H1 (cell line): ENCODE results near the gene EN1. TPM values are rescaled to one million over a fixed set of nuclear protein-coding genes. Genes with fewer than 3 reads are reported as not detected.

Experiments
- CTCF ChIA-PET: fragments of 300-600 bp; sonication (Branson Sonifier 250); formaldehyde crosslinking; loops from one replicate; lab custom pipeline; 2021; ENCODE audit not compliant: partially characterized antibody; lab: Charles Lee
- POLR2A ChIA-PET: fragments of 300-600 bp; sonication (Branson Sonifier 250); formaldehyde crosslinking; loops from one replicate; lab custom pipeline; 2021; ENCODE audit warnings: inconsistent platforms; ENCODE audit not compliant: partially characterized antibody; lab: Charles Lee
- DNase-seq, 2 experiments: peaks; one replicate each; pipeline versions ENCODE4 v3.0.0 to v3.0.0-alpha.2; 2010 to 2022; ENCODE audit warnings: low spot score in 2 of 2, low read depth in 1 of 2, mixed read lengths in 1 of 2
- FAIRE-seq: peaks from 2 replicates; lab custom pipeline; 2011; peaks lifted over from hg19 to GRCh38; lab: Jason Lieb, UNC
- H2AFZ ChIP-seq: 2 replicates; pipeline ENCODE4 v1.8.1; 2012; ENCODE audit warnings: low read length, inconsistent platforms
- H2AK5ac ChIP-seq: 2 replicates; pipeline ENCODE4 v1.6.1; 2013; ENCODE audit warnings: low read depth, low read length
- H2BK120ac ChIP-seq: replicated peaks from 2 replicates; pipeline ENCODE3; 2013; ENCODE audit warnings: low read depth, low read length, inconsistent platforms
- H2BK12ac ChIP-seq: 2 replicates; pipeline ENCODE4 v1.6.1; 2013; ENCODE audit warnings: low read depth, low read length
- H2BK15ac ChIP-seq: 2 replicates; pipeline ENCODE4 v1.6.1; 2013; ENCODE audit warnings: low read length
- H2BK20ac ChIP-seq: 2 replicates; pipeline ENCODE4 v1.6.1; 2013; ENCODE audit warnings: low read length
- H2BK5ac ChIP-seq: 2 replicates; pipeline ENCODE4 v1.6.1; 2013; ENCODE audit warnings: low read depth, low read length
- H3K14ac ChIP-seq: 2 replicates; pipeline ENCODE4 v1.6.1; 2013; ENCODE audit warnings: inconsistent platforms; ENCODE audit not compliant: insufficient read length
- H3K18ac ChIP-seq: 2 replicates; pipeline ENCODE4 v1.6.1; 2013; ENCODE audit warnings: low read length; ENCODE audit errors: extremely low read depth
- H3K23ac ChIP-seq: 2 replicates; pipeline ENCODE4 v1.6.1; 2013; ENCODE audit warnings: inconsistent platforms; ENCODE audit not compliant: insufficient read length
- H3K23me2 ChIP-seq: 2 replicates; pipeline ENCODE4 v1.6.1; 2013; ENCODE audit warnings: low read depth, low read length
- H3K27ac ChIP-seq: 2 replicates; pipeline ENCODE4 v1.6.1; 2011; ENCODE audit warnings: low read depth, low read length, inconsistent platforms
- H3K27me3 ChIP-seq, 4 experiments: replicated peaks in 1 of 4; 1 replicate in 1 of 4; 2 replicates in 3 of 4; pipeline versions ENCODE4 v1.6.1 to v1.8.1; 2011 to 2013; ENCODE audit warnings: low read length in 3 of 4, mild to moderate bottlenecking in 3 of 4, inconsistent platforms in 2 of 4, mixed read lengths in 2 of 4, moderate library complexity in 1 of 4; ENCODE audit not compliant: control insufficient read depth in 3 of 4, insufficient read depth in 3 of 4; ENCODE audit errors: extremely low read depth in 1 of 4
- H3K36me3 ChIP-seq, 4 experiments: 2 replicates each; pipeline versions ENCODE4 v1.6.1 to v1.8.1; 2011 to 2013; ENCODE audit warnings: mild to moderate bottlenecking in 4 of 4, low read length in 3 of 4, moderate library complexity in 2 of 4, control low read depth in 1 of 4, inconsistent platforms in 1 of 4; ENCODE audit not compliant: insufficient read depth in 4 of 4, control insufficient read depth in 2 of 4
- H3K4ac ChIP-seq: replicated peaks from 2 replicates; pipeline ENCODE3; 2013; ENCODE audit warnings: low read length, low read depth, mixed read lengths, inconsistent platforms; ENCODE audit not compliant: insufficient read length
- H3K4me1 ChIP-seq, 4 experiments: replicated peaks in 1 of 4; 1 replicate in 1 of 4; 2 replicates in 3 of 4; pipeline versions ENCODE4 v1.6.1 to v1.8.1; 2011 to 2013; ENCODE audit warnings: low read length in 3 of 4, inconsistent platforms in 2 of 4, mixed read lengths in 1 of 4; ENCODE audit not compliant: insufficient read depth in 4 of 4, control insufficient read depth in 3 of 4
- H3K4me2 ChIP-seq, 2 experiments: 2 replicates each; pipeline versions ENCODE4 v1.6.1 to v1.8.1; 2011 to 2013; ENCODE audit warnings: low read depth in 2 of 2, low read length in 2 of 2, control low read depth in 1 of 2, inconsistent platforms in 1 of 2, mild to moderate bottlenecking in 1 of 2; ENCODE audit not compliant: insufficient read depth in 1 of 2
- H3K4me3 ChIP-seq, 4 experiments: fragments of 200-600, 300-600 bp in 1 of 4; sonication (generic), shearing (Covaris generic), sonication (Bioruptor Twin) in 1 of 4; 2 replicates each; pipeline versions ENCODE4 v1.5.1 to v1.8.1; 2011 to 2016; ENCODE audit warnings: low read length in 4 of 4, low read depth in 3 of 4, control low read depth in 2 of 4, inconsistent platforms in 2 of 4, mild to moderate bottlenecking in 2 of 4, mixed read lengths in 1 of 4, moderate library complexity in 1 of 4; ENCODE audit not compliant: insufficient read depth in 2 of 4; ENCODE audit errors: extremely low read depth in 1 of 4
- H3K56ac ChIP-seq: replicated peaks from 2 replicates; pipeline ENCODE3; 2013; ENCODE audit warnings: low read depth, mild to moderate bottlenecking, mixed read lengths, low read length, inconsistent platforms; ENCODE audit not compliant: insufficient read length
- H3K79me1 ChIP-seq: 2 replicates; pipeline ENCODE4 v1.6.1; 2013; ENCODE audit warnings: low read depth, low read length, control low read depth
- H3K79me2 ChIP-seq, 2 experiments: 2 replicates each; pipeline versions ENCODE4 v1.6.1 to v1.8.1; 2012 to 2013; ENCODE audit warnings: low read length in 2 of 2, mild to moderate bottlenecking in 2 of 2, inconsistent platforms in 1 of 2; ENCODE audit not compliant: insufficient read depth in 2 of 2, control insufficient read depth in 1 of 2
- H3K9ac ChIP-seq, 4 experiments: replicated peaks in 1 of 4; 1 replicate in 1 of 4; 2 replicates in 3 of 4; pipeline versions ENCODE4 v1.6.1 to v1.8.1; 2011 to 2013; ENCODE audit warnings: low read depth in 3 of 4, low read length in 3 of 4, control low read depth in 2 of 4, mild to moderate bottlenecking in 2 of 4, moderate library complexity in 2 of 4, inconsistent platforms in 1 of 4; ENCODE audit errors: extremely low read depth in 1 of 4
- H3K9me3 ChIP-seq, 2 experiments: 2 replicates each; pipeline versions ENCODE4 v1.6.1 to v1.8.1; 2012 to 2013; ENCODE audit warnings: mild to moderate bottlenecking in 2 of 2, moderate library complexity in 2 of 2, control low read depth in 1 of 2, inconsistent platforms in 1 of 2, low read depth in 1 of 2, low read length in 1 of 2, mixed read lengths in 1 of 2; ENCODE audit not compliant: insufficient read depth in 2 of 2
- H4K20me1 ChIP-seq, 2 experiments: replicated peaks in 1 of 2; 2 replicates each; pipeline versions ENCODE3 to v1.8.1; 2011 to 2013; ENCODE audit warnings: inconsistent platforms in 2 of 2, low read length in 2 of 2, mild to moderate bottlenecking in 1 of 2; ENCODE audit not compliant: insufficient read depth in 2 of 2, control insufficient read depth in 1 of 2
- H4K5ac ChIP-seq: 2 replicates; pipeline ENCODE4 v1.6.1; 2013; ENCODE audit warnings: low read length, low read depth, mixed read lengths, inconsistent platforms; ENCODE audit not compliant: insufficient read length
- H4K8ac ChIP-seq: 2 replicates; pipeline ENCODE4 v1.8.0; 2013; ENCODE audit warnings: mild to moderate bottlenecking, moderate library complexity, low read length, inconsistent platforms; ENCODE audit not compliant: insufficient read depth; ENCODE audit errors: extremely low read depth
- H4K91ac ChIP-seq: replicated peaks from 2 replicates; pipeline ENCODE3; 2013; ENCODE audit warnings: low read length, mixed read lengths, inconsistent platforms; ENCODE audit not compliant: insufficient read length
- CBX8 ChIP-seq: fragments of 300-800, 300-1000 bp; sonication (generic); IDR thresholded peaks from 2 replicates; pipeline ENCODE4 v1.7.1; 2016; ENCODE audit warnings: low read depth, low read length, borderline replicate concordance
- POLR2A ChIP-seq, 2 experiments: IDR thresholded peaks; 1 replicate in 1 of 2; 2 replicates in 1 of 2; pipeline ENCODE4 v1.6.1; 2011; ENCODE audit warnings: low read depth in 2 of 2, low read length in 2 of 2, mild to moderate bottlenecking in 2 of 2; ENCODE audit errors: control extremely low read depth in 1 of 2
- SIX5 ChIP-seq: IDR thresholded peaks from 2 replicates; pipeline ENCODE4 v1.6.1; 2011; ENCODE audit warnings: mild to moderate bottlenecking, low read depth, low read length
- SUZ12 ChIP-seq: fragments of 200-600 bp; sonication (generic); IDR thresholded peaks from 2 replicates; pipeline ENCODE4 v1.6.1; 2012; ENCODE audit warnings: mild to moderate bottlenecking, inconsistent platforms, low read length, moderate library complexity, mixed read lengths
- WGBS, 2 experiments: shearing (Covaris generic) in 1 of 2; methylation state at CpG; one replicate each; pipeline versions ENCODE4 v1.1.6 to v1.1.7; 2013 to 2015; ENCODE audit warnings: low lambda C conversion rate in 2 of 2, mixed read lengths in 2 of 2, inconsistent platforms in 1 of 2, low coverage in 1 of 2, missing lambda C conversion rate in 1 of 2; ENCODE audit not compliant: insufficient replicate concordance in 2 of 2, insufficient coverage in 1 of 2, insufficient read length in 1 of 2; ENCODE audit errors: extremely low coverage in 1 of 2, missing lambda C conversion rate in 1 of 2; 5-methylcytosine and 5-hydroxymethylcytosine counted together
- polyA plus RNA-seq, 7 experiments: library from polyadenylated mRNA; depleted of rRNA in 3 of 7; stranded (reverse) in 5 of 7; unstranded in 2 of 7; fragments of >200 nt in 5 of 7; fragments of 200-250 nt in 2 of 7; gene quantifications; 1 replicate in 5 of 7; 2 replicates in 1 of 7; 4 replicates in 1 of 7; pipeline versions ENCODE4 v1.2.1 to v1.2.3, GENCODE V29; 2011 to 2013; ENCODE audit warnings: missing spikeins in 2 of 7, mixed read lengths in 2 of 7
- total RNA-seq: library from RNA; stranded (reverse); fragmentation: NEBNext Ultra II Directional; extraction: Animal tissue kit (Norgen Biotek cat#: 25700); gene quantifications from 2 replicates; pipeline ENCODE4 v1.2.1, GENCODE V29; 2021

Gene EN1
- total and polyA plus RNA-seq, 2 of the 8 experiments (the other 6 are each of a cell fraction or from before 2014, with no cell fraction given): not detected

- Histone ChIP-seq H3K27me3 (peaks cover 0 to 8% (median 2%) of the 10 kb centered on the region in 4 experiments; a peak in 4 of 7 replicates), H3K18ac (no peak overlapping the region), H3K79me1 (no peaks in the 10 kb centered on the region), H2BK5ac (no peak overlapping the region), H3K23me2 (0 out of 2 replicates have a peak, but pooled peaks cover 1% of the 10 kb centered on the region), H3K79me2 (no peaks in the 10 kb centered on the region), H2BK15ac (no peak overlapping the region), H3K4me1 (peaks cover 14 to 34% (median 16%) of the 10 kb centered on the region in 4 experiments), H2BK120ac (no peak overlapping the region), H4K5ac (no peak overlapping the region), H2AK5ac (no peak overlapping the region), H3K23ac (no peak overlapping the region), H3K27ac (no peak overlapping the region), H3K14ac (no peak overlapping the region), H3K9ac (no peak overlapping the region), H4K8ac (no peak overlapping the region), H3K9me3 (no peaks in the 10 kb centered on the region), H3K36me3 (no peaks in the 10 kb centered on the region), H4K20me1 (no peaks in the 10 kb centered on the region), H3K4me3 (no peak overlapping the region), H3K4ac (no peak overlapping the region), H2AFZ (no peak overlapping the region), H2BK20ac (peak overlapping the region; percentile 61; the same call in 1 of the 2 replicates), H3K4me2 (0 out of 4 replicates have a peak overlapping the region, but pooled peaks of 1 of the 2 experiments have one; percentile 10), H3K56ac (no peak overlapping the region), H2BK12ac (0 out of 2 replicates have a peak overlapping the region, but pooled peaks have one; percentile 80), H4K91ac (no peak overlapping the region)
- ChIA-PET POLR2A (no interaction called here), CTCF (interaction anchor here (0.7 to 1.5 kb wide), 4 partner anchors 20 to 117 kb away, joined by 3 to 6 read pairs (median 4); no protein-coding TSS in a partner anchor)
- TF ChIP-seq SUZ12 (no peak), CBX8 (no peak), POLR2A (IDR thresholded peaks at IDR 0.05; ENCODE audit: control extremely low read depth in 1 of 2, low read depth in 2 of 2, low read length in 2 of 2) (no peak), SIX5 (no peak)
- 73% methylated on average over 8 of the region's 8 CpGs; no CpG with 5 or more reads in 1 of the 2 experiments for WGBS, 2 experiments
- DNase-seq: no peak
- no peak for FAIRE-seq
These were observed 34.3 kb downstream of the EN1 start for GRCh38 chr2:118813111-118813510.
